NCI-H2196 treated with DMSO at 0.1 percent for 48 hours (cell line): ENCODE results near the gene ZNF532.
"Not testable (repeated sequence)": the region's sequence is repeated elsewhere in the genome, so short reads cannot be mapped to it uniquely, and the experiment has no call there.

Source experiments
- DNase-seq: peaks from one replicate; lab custom pipeline; 2025; ENCODE audit not compliant: unreplicated experiment; lab: John Stamatoyannopoulos, UW

The ZNF532 gene

GRCh38 chr18:58850786-58851469 lies 13.7 kb upstream of the ZNF532 start:
- DNase-seq, result no peak

DNA sequence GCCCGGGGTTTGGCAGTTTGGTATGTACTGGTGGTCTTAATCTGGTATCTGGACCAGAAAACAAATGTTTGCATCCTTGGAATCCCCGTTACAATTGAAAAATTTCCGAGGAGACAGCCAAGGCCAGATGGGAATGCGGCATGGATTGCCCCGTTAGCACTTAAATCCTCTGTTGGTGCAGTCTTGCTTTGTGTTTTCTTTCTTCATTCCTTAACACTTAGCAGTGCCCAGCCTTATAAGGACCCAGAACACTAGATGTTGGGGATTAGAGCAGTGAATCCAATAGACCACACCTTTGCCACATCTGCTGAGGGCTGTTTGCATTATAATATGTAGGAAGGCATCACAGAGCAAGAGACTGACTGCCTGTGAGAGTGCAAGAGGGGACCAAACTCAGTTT lies 12.8 kb upstream of the ZNF532 start:
- no peak for DNase-seq

DNA sequence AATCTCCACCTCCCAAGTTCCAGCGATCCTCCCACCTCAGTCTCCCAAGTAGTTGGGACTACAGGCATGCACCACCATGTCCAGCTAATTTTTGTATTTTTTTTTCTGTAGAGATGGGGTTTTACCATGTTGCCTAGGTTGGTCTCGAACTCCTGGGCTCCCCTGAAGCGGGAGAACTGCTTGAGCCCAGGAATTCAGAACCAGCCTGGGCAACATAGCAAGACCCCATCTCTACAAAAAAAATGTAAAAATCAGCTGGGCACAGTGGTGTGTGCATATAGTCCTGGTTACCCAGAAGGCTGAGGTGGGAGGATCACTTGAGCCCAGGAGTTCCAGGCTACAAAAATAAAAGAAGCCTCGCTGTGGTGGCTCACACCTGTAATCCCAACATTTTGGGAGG lies 12.0 kb upstream of the ZNF532 start:
- DNase-seq, result no peak

GRCh38 chr18:58853561-58853960 lies 11.1 kb upstream of the ZNF532 start:
- no peak for DNase-seq

DNA sequence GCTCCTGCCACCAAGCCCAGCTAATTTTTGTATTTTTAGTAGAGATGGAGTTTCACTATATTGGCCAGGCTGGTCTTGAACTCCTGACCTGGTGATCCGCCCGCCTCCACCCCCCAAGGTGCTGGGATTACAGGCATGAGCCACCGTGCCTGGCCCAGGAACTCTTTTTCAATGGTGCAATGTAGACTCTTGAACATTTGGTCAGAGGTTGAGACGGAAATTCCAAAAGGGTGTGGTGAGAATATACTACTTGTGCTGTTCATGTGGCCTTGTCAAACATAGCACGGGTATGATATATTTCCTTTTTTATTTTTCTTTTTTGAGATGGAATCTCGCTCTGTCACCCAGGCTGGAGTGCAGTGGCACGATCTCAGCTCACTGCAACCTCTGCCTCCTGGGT lies 9.2 kb upstream of the ZNF532 start:
- DNase-seq, result not testable (repeated sequence)

GRCh38 chr18:58856881-58857280 lies 7.8 kb upstream of the ZNF532 start:
- DNase-seq, result no peak

DNA sequence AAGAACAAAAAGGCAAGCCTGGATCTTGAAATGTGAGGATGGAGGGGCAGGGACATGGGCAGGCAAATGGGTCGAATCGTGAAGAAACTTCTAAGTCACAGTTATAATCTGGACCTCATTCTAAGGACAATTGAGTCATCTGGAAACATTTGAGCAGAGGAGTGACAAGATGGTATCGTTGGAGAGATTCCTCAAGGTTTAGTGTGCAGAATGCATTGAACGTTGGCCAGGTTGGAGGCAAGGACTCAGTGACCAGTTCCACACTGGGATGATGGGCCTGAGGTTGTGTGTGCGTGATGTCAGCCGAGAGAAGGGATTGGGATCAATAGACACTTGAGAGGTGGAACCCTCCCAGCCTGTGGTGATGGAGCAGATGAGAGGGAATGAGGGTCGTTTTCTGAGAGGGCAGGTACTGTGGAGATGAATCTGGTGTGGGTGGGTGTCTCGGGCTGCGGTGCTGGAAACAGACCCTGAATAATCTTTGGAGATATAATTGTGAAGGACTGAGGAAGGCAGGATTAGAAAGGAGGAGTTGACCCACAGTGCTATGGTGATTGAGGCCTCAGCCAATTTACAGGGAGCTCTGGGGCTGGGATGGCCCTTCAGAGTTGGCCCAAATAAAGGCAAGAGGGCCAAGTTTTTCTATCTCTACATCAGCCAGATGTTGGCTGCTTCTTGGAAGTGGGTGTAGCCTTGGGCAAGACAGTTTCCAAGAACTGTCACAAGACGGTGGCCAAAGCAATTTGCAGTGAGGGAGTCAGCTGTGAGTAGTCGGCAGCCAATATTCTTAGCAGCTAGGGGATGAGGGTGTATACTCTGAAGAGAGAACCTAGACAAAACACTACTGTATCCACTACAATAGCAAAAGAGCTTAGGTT lies 5.8 kb upstream of the ZNF532 start:
- no peak for DNase-seq

GRCh38 chr18:58859907-58860306 lies 4.8 kb upstream of the ZNF532 start:
- no peak for DNase-seq

DNA sequence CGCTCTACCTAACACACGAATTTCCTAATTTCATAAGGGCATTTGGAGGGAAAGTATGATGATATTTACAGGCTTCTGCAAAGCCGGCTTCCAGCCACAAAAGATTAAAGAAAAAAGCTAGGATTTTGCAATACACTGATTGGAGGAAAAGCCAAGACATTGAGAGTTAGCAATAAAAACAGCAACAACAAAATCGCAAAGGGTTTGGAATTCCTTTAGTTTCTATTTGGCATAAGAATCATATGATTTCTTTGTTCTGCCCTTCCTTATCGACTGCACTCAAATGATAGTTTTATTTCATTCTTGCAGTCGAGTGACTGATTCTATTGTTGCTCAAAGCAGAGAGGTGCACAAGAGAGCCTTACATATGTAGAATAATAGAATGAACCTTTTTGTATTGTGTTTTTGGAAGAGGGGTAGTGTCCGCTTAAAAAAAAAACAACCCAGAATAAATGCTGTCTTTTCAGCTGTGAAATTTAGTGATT lies 3.9 kb upstream of the ZNF532 start:
- DNase-seq, result no peak

- no peak for DNase-seq
These were observed 3.3 kb upstream of the ZNF532 start for GRCh38 chr18:58861353-58861752.

GRCh38 chr18:58861861-58862301 lies 2.8 kb upstream of the ZNF532 start:
- no peak for DNase-seq

- DNase-seq, result peak; percentile 27
These were observed 2.3 kb upstream of the ZNF532 start for GRCh38 chr18:58862356-58862755.

DNA sequence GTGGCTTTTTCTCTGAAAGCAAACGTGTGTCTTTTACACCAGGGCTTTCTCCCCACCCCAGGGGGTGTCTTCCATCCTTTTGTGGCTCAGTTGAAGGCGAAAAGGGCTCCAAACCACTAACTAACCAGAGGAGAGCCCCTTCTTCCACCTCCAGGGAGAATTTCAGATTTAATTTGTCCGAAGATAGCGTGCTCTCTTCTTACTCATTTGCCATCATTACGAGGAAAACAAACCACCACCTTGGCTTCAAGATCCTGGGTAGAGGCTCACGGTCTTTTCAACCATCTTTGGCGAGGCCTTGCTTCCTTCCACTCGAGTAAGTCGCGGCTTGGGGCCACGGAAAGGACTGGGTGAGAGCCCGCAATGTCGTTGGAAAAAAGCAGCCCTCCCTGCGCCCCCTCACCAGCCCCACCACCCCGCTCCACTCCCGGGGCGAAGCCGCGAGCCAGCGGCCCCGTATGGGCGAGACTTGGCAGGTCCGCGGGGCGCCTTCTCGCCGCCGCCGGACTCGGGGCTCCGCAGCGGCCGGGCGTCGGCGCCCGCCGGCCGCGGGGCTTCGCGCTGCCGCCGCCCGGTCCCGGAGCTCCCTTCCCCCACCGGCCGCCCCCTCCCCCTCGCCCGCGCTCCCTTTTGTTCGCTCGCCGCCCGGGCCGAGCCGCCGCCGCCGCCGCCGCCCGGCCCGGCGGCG lies 1.7 kb upstream of the ZNF532 start:
- DNase-seq, result no peak

- DNase-seq, result no peak
These were observed 1.0 kb upstream of the ZNF532 start for GRCh38 chr18:58863539-58864145.

DNA sequence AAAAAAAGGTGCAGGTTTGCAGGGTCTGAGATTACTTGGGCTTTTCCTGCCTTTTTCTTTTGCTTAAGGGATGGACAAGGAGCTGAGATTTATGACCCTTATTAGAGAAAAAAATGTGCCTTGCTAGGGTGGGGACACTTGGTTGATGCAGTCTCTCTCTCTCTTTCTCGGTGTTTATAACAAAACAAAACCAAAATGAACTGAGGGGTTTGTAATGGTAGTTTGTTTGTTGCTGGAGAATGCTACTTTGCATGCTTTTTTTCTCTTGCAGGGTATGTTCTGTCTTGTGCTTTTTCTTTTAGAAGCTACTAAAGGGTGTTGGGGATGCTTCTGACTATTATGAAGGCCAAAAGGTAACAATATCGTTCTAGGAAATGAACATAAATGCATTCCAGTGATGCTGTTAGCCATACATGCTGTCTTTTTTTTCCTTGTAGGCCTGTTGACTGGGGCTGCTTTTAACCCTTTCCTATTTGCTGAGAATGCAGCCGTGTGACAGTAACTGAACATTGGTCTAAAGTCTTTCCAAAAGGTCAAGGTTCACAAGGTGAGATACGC lies 435 bp downstream of the ZNF532 start:
- DNase-seq, result no peak

- DNase-seq, result no peak
These were observed 1.0 kb downstream of the ZNF532 start for GRCh38 chr18:58865701-58866065.

GRCh38 chr18:58866066-58866772 lies 1.5 kb downstream of the ZNF532 start:
- no peak for DNase-seq

GRCh38 chr18:58866773-58867150 lies 2.1 kb downstream of the ZNF532 start:
- DNase-seq, result no peak

- DNase-seq, result no peak
These were observed 2.7 kb downstream of the ZNF532 start for GRCh38 chr18:58867281-58867961.

DNA sequence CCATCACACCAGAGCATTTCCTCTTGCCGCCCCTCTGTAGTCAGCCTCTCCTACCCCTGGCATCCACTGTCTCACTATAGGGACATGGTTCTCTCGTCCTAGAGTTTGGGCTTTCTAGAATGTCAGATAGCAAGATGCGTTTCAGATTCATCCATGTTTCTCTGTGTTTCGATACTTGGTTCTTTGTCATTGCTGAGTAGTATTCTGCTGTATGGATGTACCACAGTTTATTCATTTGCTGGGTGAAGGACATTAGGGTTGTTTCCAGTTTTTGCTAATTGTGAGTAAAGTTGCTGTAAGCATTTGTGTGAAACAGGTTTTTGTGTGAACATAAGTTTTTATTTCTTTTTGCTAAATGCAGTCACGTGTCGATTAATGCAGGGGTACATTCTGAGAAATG lies 3.8 kb downstream of the ZNF532 start:
- DNase-seq, result no peak
